ENCODE results near the gene CX3CL1.
"Not testable (repeated sequence)": the region's sequence is repeated elsewhere in the genome, so short reads cannot be mapped to it uniquely, and the experiment has no call there.

The CX3CL1 gene

GRCh38 chr16:57383276-57384247, 11.3 kb downstream of the CX3CL1 start:
- DNase-seq = no peak

GRCh38 chr16:57384248-57385070, 12.2 kb downstream of the CX3CL1 start:
- DNase-seq = no peak

GRCh38 chr16:57385083-57385482, 12.8 kb downstream of the CX3CL1 start:
- DNase-seq = no peak

GRCh38 chr16:57386381-57386951, 14.2 kb downstream of the CX3CL1 start:
- DNase-seq = no peak

GRCh38 chr16:57387598-57388354, 15.5 kb downstream of the CX3CL1 start:
- DNase-seq = no peak

- no peak for DNase-seq
Observed at GRCh38 chr16:57388359-57389086, 16.2 kb downstream of the CX3CL1 start.

GRCh38 chr16:57389087-57389468, 16.8 kb downstream of the CX3CL1 start:
- DNase-seq = no peak

- DNase-seq = no peak
Observed at GRCh38 chr16:57390636-57391295, 18.5 kb downstream of the CX3CL1 start.

- DNase-seq = no peak
Observed at GRCh38 chr16:57391300-57391699, 19.0 kb downstream of the CX3CL1 start.

GRCh38 chr16:57391708-57392107, 19.4 kb downstream of the CX3CL1 start:
- no peak for DNase-seq

- DNase-seq = no peak
Observed at GRCh38 chr16:57392694-57393093, 20.4 kb downstream of the CX3CL1 start.

- DNase-seq = no peak
Observed at GRCh38 chr16:57394444-57394843, 22.2 kb downstream of the CX3CL1 start.

- DNase-seq = no peak
Observed at GRCh38 chr16:57395026-57395425, 22.7 kb downstream of the CX3CL1 start.

GRCh38 chr16:57396786-57397185, 24.5 kb downstream of the CX3CL1 start:
- no peak for DNase-seq

GRCh38 chr16:57397493-57397892, 25.2 kb downstream of the CX3CL1 start:
- DNase-seq = not testable (repeated sequence)

GRCh38 chr16:57401943-57402640, 29.8 kb downstream of the CX3CL1 start:
- DNase-seq = no peak

GRCh38 chr16:57403965-57404817, 31.9 kb downstream of the CX3CL1 start, which contains the start of gene CCL17:
CCL17 (plus strand) TSS chr16:57404767; CDS start chr16:57413933, 9,166 bp downstream.
- DNase-seq = no peak

- no peak for DNase-seq
Observed at GRCh38 chr16:57405097-57405496, 32.8 kb downstream of the CX3CL1 start.

- DNase-seq = no peak
Observed at GRCh38 chr16:57406881-57407280, 34.6 kb downstream of the CX3CL1 start.

Data from NCI-H524 (cell line).